ENCODE data around the gene TPM4.
"Not testable (repeated sequence)": the region's sequence is repeated elsewhere in the genome, so short reads cannot be mapped to it uniquely, and the experiment has no call there.

TPM4 gene

DNA sequence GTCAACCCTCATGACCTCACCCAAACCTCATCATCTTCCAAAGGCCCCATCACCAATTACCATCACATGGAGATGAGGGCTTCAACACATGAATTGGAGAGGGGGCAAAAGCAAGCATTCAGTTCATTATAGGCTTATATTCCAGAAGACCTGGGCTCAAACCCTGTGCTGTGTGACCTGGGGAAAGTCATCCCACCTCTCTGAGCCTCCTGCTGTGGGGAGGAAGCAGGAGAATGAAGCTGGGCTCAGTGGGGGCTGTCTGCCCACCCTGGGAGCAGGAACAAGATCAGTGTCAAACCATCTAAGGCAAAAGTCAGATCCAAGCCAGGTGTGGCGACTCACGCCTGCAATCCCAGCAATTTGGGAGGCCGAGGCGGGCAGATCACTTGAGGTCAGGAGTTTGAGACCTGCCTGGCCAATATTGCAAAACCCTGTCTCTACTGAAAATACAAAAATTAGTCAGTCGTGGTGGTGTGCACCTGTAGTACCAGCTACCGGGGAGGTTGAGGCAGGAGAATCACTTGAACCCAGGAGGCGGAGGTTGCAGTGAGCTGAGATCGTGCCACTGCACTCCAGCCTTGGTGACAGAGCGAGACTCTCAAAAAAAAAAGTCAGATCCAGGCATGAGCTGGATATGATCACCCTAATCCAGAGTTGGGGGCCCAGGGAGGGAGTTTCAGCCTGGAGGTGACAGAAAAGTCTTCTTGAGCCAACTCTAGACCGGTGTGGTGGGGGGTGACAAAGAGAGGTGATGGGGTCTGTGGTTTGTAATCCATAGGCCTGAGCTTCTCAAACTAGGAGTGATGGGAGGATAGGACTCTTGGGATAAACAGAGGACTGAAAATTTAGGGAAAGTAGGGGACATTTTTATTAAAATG, 1.6 kb upstream of the TPM4 start:
- DNase-seq, result no peak

- DNase-seq, result no peak
Measured at GRCh38 chr19:16075430-16076153, 703 bp upstream of the TPM4 start.

- DNase-seq, result no peak
Measured at GRCh38 chr19:16076958-16077611, 790 bp downstream of the TPM4 start.

- no peak for DNase-seq
Measured at GRCh38 chr19:16077984-16078758, 1.9 kb downstream of the TPM4 start.

DNA sequence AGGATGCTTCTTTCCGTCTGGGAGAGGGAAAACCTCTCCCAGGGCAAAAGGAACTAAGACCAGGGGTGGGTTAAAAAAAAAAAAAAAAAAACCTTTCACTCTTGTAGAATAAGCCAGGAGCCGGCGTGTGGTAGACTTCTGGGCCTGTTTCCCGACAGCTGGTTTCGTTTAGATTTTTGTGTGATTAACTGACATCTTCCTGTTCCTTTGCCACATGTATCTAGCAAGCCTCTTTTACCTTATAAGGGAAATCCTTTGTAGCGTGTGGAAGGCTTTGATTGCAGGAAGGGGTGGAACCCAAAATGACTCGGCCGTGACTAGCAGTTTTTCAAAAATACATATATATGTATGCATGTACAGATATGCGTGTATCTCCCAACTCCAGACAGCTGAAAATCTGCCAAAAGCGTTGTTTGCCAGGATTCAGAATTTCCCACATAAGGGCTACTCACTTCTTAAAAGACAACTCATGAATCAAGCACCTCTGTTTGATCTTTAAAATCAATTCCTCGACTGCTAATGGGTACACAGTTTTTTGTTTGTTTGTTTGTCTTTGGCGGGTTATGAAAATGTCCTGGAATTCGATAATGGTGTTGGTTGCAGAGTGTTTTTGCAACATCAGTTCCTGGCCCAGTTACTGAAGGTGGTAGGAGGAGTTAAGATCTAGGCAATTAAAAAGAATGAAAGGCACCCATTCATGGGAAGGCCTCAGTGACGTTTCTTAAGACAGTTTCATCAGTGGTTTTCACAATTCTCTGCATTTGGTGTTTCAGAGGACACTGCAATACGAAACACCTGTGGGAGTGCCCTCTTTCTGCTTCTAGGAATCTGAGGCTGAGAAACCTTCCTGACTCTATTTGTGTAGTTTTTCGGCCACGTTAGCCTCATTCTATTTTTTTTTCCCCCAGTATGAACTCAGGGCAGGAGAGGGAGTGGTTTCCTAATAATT, 2.7 kb downstream of the TPM4 start:
- DNase-seq, result peak; percentile 59

DNA sequence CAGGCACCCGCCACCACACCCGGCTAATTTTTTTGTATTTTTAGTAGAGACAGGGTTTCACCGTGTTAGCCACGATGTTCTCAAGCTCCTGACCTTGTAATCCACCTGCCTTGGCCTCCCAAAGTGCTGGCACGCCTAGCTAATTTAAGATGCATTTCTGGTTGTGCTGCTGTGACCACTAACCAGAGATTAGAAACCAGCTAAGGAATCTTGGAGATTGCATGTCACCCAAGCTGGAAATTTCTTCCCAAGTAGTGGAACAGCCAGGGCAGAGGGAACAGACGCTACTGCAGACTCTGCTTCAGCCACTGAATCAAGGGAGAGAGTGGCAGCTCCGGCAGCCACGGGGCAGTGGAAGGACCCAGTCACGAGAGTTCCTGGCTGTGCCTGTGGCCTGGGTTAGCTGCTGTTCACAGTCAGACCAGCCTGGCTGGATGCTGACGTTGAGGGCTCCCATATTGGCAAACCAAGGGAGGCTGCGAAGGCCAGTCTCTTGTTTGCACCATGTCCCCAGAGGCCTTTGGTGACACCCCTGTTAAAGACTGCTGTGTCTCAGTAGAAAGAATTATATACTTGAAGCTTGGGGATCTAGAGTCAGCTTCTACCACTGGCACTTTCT, 7.9 kb downstream of the TPM4 start:
- no peak for DNase-seq

DNA sequence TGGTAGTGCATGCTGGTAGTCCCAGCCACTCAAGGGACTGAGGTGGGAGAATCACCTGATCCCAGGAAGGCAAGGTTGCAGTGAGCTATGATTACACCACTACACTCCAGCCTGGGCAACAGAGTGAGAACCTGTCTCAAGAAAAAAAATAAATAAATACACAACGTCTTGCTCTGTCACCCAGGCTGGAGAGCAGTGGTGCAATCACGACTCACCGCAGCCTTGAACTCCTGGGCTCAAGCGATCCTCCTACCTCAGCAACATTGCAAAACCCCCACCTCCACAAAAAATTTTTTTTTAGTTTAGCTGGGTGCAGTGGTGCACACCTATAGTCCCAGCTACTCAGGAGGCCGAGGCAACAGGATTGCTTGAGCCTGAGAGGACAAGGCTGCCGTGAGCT, 8.8 kb downstream of the TPM4 start:
- no peak for DNase-seq

DNA sequence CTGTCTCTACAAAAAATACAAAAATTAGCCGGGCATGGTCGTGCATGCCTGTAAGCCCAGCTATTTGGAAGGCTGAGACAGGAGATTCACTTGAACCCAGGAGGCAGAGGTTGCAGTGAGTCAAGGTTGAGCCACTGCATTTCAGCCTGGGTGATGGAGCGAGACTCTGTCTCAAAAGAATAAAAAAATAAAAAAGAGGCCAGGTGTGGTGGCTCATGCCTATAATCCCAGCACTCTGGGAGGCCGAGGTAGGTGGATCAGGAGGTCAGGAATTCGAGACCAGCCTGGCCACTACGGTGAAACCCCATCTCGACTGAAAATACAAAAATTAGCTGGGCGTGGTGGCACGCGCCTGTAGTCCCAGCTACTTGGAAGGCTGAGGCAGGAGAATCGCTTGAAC, 11.1 kb downstream of the TPM4 start:
- DNase-seq, result not testable (repeated sequence)

DNA sequence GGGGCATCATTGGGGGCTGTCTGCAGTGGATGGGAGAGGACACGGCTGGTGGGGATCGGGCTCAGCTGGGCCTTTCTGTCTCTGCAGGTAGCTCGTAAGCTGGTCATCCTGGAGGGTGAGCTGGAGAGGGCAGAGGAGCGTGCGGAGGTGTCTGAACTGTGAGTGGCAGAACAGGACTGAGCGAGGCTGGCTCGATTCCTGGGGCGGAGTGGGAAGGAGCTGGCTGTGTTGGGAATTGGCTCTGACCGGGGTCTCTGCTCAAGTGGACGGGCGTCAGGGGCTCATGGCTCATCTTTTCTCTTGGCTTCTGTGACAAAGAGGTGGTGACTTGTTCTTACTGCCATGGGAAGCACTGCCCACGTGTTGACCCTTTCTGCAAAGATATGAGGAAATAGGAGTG, 11.6 kb downstream of the TPM4 start:
- DNase-seq, result no peak

- no peak for DNase-seq
Measured at GRCh38 chr19:16088351-16089009, 12.2 kb downstream of the TPM4 start.

DNA sequence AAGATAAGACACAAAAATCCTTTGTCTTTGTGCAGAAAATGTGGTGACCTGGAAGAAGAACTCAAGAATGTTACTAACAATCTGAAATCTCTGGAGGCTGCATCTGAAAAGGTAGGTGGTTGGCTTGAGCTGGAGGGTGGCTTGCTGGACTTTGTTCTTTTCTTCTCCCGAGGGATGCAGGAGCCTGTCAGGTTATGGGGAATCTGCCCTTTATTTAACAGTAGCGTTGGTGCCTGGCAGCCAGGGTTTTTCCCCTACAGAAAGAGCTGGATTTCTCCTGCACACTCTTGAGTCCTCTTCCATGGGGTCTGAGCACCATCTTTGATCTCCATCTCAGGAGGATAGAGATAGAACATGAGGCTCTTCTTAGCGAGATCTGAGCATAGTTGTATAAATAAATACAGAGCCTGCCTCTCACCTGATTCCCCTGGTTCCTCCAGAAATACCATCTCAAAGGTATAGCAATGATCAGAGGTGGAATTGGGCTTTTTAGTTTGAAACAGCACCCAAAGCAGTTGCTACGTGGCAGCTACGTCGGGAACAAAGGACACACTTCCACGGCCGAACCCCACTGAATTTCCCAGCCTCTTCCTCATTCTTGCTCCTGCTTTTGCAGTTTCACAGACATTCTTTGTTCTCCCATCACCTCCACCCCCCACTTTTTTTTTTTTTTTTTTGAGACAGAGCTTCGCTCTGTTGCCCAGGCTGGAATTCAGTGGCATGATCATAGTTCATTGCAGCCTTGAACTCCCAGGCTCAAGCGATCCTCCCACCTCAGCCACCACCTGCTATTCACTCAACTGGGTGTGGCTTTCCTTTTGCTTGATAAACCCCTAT, 12.9 kb downstream of the TPM4 start:
- DNase-seq, result no peak

DNA sequence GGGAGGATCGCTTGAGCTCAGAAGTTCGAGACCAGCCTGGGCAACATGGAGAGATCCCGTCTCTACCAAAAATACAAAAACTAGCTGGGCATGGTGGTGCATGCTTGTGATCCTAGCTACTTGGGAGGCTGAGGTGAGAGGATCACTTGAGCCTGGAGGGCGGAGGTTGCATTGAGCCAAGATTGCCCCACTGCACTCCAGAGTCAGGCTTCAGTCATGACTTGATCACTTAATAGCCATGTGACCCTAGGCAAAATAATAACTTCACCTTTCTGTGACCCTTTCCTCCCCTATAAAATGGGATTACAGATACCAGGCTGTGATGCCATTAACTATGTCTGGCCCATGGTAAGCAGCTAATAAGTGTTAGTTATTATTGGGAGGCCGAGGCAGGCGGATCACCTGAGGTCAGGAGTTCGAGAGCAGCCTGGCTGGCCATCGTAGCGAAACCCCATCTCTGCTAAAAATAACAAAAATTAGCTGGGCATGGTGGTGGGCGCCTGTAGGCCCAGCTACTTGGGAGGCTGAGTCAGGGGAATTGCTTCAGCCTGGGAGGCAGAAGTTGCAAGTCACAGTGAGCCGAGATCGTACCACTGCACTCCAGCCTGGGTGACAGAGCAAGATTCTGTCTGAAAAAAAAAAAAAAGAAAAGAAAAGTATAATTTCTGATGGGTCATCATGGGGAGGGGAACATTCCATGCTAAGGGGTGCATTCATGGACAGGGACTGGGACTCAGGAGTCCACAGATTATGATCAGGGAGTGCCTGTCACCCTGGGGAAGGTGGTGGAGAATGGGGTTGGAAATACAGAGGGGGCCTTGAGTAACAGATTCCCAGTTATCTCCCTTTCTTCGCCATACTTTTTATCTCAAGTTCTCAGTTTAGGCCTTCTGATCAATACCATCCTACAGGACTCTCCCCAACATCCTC, 15.5 kb downstream of the TPM4 start:
- no peak for DNase-seq

- no peak for DNase-seq
Measured at GRCh38 chr19:16094360-16095070, 18.2 kb downstream of the TPM4 start.

DNA sequence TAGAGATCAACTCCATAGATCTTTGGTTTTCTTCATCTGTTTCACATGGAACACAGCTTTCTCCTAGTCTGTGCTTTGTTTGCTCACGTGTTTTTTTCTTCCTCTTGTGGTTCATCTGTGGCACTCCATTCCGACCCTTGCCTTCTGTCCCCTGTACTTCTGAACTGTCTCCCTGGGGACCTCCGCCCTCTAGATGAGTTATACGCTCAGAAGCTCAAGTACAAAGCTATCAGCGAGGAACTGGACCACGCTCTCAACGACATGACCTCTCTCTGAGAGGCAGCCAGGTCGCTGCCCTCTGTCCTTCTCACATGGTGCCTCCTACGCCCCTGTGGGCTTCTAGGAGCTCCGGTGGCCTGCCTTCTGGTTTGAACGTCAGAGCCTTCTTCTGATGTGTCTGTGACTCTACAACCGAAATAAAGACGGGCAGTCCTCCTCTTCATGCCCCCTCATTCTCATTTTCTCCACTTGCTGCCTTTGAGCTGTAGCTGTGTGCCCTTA, 18.8 kb downstream of the TPM4 start:
- DNase-seq, result no peak

DNA sequence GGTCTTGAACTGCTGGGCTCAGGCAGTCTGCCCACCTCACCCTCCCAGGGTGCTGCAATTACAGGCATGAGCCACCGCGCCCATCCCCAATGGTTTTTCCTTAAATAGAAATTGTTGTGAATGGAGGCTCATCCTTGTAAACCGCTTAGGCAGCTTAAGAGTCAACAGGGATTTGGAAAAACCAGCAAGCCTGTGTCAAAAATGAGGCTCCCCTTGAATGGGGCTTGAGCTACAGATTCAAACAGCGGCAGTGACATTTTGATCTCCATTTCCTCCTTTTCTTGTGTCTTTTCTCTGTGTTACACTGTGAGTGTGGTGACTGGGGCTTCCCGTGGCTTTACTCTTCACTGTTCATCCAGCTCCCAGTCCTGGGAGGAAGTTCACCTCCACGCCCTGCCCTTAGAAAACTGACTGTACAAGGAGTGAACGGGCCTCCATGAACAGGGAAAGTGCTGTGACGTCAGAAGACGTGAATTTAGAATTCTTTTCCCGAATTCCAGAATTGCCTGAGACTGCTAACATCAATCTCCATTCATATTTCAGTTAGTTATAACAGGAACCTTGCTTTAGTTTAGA, 20.1 kb downstream of the TPM4 start:
- no peak for DNase-seq

- no peak for DNase-seq
Measured at GRCh38 chr19:16098416-16098768, 22.1 kb downstream of the TPM4 start.

- DNase-seq, result no peak
Measured at GRCh38 chr19:16098821-16099220, 22.5 kb downstream of the TPM4 start.
